Measurements from ENCODE around the gene SEMA6B.

- TF ChIP-seq, protein P1, sequence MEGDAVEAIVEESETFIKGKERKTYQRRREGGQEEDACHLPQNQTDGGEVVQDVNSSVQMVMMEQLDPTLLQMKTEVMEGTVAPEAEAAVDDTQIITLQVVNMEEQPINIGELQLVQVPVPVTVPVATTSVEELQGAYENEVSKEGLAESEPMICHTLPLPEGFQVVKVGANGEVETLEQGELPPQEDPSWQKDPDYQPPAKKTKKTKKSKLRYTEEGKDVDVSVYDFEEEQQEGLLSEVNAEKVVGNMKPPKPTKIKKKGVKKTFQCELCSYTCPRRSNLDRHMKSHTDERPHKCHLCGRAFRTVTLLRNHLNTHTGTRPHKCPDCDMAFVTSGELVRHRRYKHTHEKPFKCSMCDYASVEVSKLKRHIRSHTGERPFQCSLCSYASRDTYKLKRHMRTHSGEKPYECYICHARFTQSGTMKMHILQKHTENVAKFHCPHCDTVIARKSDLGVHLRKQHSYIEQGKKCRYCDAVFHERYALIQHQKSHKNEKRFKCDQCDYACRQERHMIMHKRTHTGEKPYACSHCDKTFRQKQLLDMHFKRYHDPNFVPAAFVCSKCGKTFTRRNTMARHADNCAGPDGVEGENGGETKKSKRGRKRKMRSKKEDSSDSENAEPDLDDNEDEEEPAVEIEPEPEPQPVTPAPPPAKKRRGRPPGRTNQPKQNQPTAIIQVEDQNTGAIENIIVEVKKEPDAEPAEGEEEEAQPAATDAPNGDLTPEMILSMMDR (IDR thresholded peaks at IDR 0.05; ENCODE audit: poor library complexity, severe bottlenecking) = no peak
- TF ChIP-seq, protein P2, sequence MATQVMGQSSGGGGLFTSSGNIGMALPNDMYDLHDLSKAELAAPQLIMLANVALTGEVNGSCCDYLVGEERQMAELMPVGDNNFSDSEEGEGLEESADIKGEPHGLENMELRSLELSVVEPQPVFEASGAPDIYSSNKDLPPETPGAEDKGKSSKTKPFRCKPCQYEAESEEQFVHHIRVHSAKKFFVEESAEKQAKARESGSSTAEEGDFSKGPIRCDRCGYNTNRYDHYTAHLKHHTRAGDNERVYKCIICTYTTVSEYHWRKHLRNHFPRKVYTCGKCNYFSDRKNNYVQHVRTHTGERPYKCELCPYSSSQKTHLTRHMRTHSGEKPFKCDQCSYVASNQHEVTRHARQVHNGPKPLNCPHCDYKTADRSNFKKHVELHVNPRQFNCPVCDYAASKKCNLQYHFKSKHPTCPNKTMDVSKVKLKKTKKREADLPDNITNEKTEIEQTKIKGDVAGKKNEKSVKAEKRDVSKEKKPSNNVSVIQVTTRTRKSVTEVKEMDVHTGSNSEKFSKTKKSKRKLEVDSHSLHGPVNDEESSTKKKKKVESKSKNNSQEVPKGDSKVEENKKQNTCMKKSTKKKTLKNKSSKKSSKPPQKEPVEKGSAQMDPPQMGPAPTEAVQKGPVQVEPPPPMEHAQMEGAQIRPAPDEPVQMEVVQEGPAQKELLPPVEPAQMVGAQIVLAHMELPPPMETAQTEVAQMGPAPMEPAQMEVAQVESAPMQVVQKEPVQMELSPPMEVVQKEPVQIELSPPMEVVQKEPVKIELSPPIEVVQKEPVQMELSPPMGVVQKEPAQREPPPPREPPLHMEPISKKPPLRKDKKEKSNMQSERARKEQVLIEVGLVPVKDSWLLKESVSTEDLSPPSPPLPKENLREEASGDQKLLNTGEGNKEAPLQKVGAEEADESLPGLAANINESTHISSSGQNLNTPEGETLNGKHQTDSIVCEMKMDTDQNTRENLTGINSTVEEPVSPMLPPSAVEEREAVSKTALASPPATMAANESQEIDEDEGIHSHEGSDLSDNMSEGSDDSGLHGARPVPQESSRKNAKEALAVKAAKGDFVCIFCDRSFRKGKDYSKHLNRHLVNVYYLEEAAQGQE (IDR thresholded peaks at IDR 0.05; ENCODE audit: borderline replicate concordance) = no peak
- TF ChIP-seq EZH2 (IDR thresholded peaks at IDR 0.05; ENCODE audit: borderline replicate concordance, insufficient read depth, low read length, poor library complexity, severe bottlenecking) (no peak), SMC3 (conservative IDR thresholded peaks at IDR 0.05; ENCODE audit: poor library complexity) (no peak), POLR2AphosphoS5 (IDR thresholded peaks at IDR 0.05) (no peak), EP300 (conservative IDR thresholded peaks at IDR 0.05; ENCODE audit: poor library complexity, severe bottlenecking) (no peak), MXI1 (conservative IDR thresholded peaks at IDR 0.05; ENCODE audit: poor library complexity, severe bottlenecking) (no peak), RAD21 (conservative IDR thresholded peaks at IDR 0.05) (no peak), TAF1 (IDR thresholded peaks at IDR 0.05; ENCODE audit: low read depth) (no peak)
Observed at GRCh38 chr19:4585556-4585955, 26.1 kb upstream of the SEMA6B start.

Measured in neural cell (in vitro differentiated cells).